Ascending aorta (tissue), 2 donors: ENCODE measurements around the gene CABP2. TPM values are rescaled to one million over a fixed set of nuclear protein-coding genes. Genes with fewer than 3 reads are reported as not detected.
A peak's percentile ranks its signal among the peaks of the same experiment; 100 is the strongest.
"Not testable (repeated sequence)": the region's sequence is repeated elsewhere in the genome, so short reads cannot be mapped to it uniquely, and the experiment has no call there.

Experiments used
- DNase-seq, 2 donors: peaks; one replicate each; pipeline ENCODE4 v3.0.0-alpha.2; 2019; ENCODE audit warnings: low spot score in 2 of 2
- H3K27ac ChIP-seq, 2 donors: fragments of 200-600 bp; sonication (generic); one replicate each; pipeline ENCODE4 v1.5.1; 2016 to 2017; ENCODE audit warnings: mild to moderate bottlenecking in 1 of 2
- H3K27me3 ChIP-seq: fragments of 200-600 bp; sonication (generic); one replicate; pipeline ENCODE4 v1.5.1; 2017
- H3K36me3 ChIP-seq, 2 donors: fragments of 200-600 bp; sonication (generic); one replicate each; pipeline ENCODE4 v1.5.1; 2016
- H3K4me1 ChIP-seq, 2 donors: fragments of 200-600 bp; sonication (generic); one replicate each; pipeline ENCODE4 v1.5.1; 2016 to 2017; ENCODE audit warnings: mild to moderate bottlenecking in 1 of 2
- H3K4me3 ChIP-seq, 2 donors: fragments of 200-600 bp; sonication (generic); one replicate each; pipeline ENCODE4 v1.5.1; 2016 to 2017; ENCODE audit warnings: mild to moderate bottlenecking in 1 of 2
- H3K9me3 ChIP-seq, 2 donors: fragments of 200-600 bp; sonication (generic); one replicate each; pipeline ENCODE4 v1.5.1; 2016
- CTCF ChIP-seq, 3 experiments: fragments of 200-600 bp in 2 of 3; fragments of 450-650 bp in 1 of 3; sonication (generic) in 2 of 3; IDR thresholded peaks; one replicate each; pipeline ENCODE4 v1.5.1; 2016 to 2019; ENCODE audit warnings: antibody characterized with exemption in 3 of 3, mild to moderate bottlenecking in 1 of 3, moderate library complexity in 1 of 3
- intact Hi-C: fragments of 100-400 bp; cut with DNase I; formaldehyde crosslinking; loops from one replicate; pipeline ENCODE4 v1.15.1; 2023
- total RNA-seq: library from RNA; depleted of rRNA; stranded (reverse); fragments of >200 nt; gene quantifications from one replicate; pipeline ENCODE4 v1.1.0, GENCODE V29; 2016

CABP2 gene
- total RNA-seq, result not detected

DNA sequence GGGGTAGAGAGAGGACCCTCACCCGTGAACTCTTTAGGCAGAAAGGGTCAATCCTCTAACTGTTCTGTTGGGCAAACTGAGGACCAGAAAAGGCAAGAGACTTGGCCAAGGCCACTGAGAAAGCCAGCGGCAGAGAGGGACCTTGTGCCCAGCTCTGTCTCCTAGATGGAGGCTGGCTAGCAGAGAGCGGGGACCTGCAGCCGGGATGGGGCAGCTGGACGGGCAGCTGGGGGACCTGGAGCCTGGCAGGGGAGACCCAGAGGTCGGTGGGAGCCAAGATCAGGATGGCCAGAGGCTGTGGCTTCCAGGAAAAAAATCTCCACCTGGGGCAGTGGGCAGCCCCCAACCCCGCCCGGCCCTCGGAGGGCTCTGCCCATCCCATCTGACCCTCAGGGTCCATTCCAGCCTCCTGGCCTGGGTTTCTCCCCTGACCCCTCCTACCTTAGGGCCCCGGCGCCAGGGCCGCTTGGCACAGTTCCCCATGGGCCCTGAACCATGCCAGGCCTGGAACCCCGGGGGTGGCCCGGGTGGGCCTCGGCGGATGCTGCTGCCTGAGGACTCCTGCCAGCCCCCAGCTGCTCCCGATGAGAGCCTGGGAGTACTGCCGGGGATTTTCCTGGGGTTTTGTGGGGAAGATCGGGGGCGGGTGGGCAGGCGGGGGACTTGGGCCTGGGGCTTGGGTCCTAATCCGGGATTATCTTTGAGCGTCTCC is at the start of gene CABP2:
CABP2 (minus strand) TSS at position 603 of the 712 bp plus-strand sequence; CDS start at position 483, 120 bp downstream.
- no peak for DNase-seq
- H3K36me3 ChIP-seq, result no peaks in the 10 kb centered on the region
- H3K4me3 ChIP-seq, result no peak within 1 kb of the TSS
- intact Hi-C loops, result no loop called here
- no peaks in the 10 kb centered on the region for H3K9me3 ChIP-seq
- TF ChIP-seq CTCF (IDR thresholded peaks at IDR 0.05), result no peak
- no peaks in the 10 kb centered on the region for H3K27me3 ChIP-seq
- no peaks in the 10 kb centered on the region for H3K4me1 ChIP-seq
- no peak within 1 kb of the TSS for H3K27ac ChIP-seq

DNA sequence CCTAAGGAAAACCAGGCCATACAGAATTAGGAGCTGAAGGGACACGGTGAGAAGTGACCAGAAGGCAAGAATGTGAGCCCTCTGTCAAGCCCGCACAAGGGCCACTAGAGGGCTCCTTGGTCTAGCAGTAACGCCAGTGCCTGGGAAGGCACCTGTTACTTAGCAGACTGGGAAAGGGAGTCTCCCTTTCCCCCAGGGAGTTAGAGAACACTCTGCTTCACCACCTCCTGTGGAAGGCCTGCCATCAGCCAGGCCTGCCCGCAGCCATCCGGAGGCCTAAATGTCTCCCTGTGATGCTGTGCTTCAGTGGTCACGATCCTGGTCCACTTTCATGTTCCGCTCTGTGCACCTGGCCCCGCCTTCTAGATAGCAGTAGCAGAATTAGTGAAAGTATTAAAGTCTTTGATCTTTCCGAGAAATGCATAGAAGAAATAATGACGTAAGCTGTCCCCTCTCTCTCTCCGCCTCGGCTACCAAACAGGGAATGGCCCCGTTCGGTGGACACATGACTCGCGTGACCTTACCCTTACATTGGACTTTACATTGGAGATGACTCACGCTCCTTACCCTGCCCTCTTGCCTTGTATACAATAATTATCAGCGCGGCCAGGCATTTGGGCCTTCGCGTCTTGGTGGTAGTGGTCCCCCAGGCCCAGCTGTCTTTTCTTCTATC is 49.6 kb upstream of the CABP2 start:
- Histone ChIP-seq H3K27me3 (no peaks in the 10 kb centered on the region), H3K4me3 (no peak overlapping the region), H3K4me1 (no peaks in the 10 kb centered on the region), H3K36me3 (no peaks in the 10 kb centered on the region), H3K27ac (no peak overlapping the region), H3K9me3 (no peaks in the 10 kb centered on the region)
- no peak for DNase-seq
- peak; percentile 61 to 84 (median 79) for TF ChIP-seq CTCF (IDR thresholded peaks at IDR 0.05)
- intact Hi-C loops, result loop anchor here (1.0 kb wide), 2 partner anchors 10 to 33 kb away; partner anchors contain the start of genes GSTP1 and NDUFV1

GRCh38 chr11:67572305-67572704 is 49.1 kb upstream of the CABP2 start:
- Histone ChIP-seq H3K27ac (no peak overlapping the region), H3K4me3 (no peak overlapping the region), H3K36me3 (no peaks in the 10 kb centered on the region), H3K4me1 (no peaks in the 10 kb centered on the region), H3K27me3 (no peaks in the 10 kb centered on the region), H3K9me3 (no peaks in the 10 kb centered on the region)
- no peak for DNase-seq
- no peak for TF ChIP-seq CTCF (IDR thresholded peaks at IDR 0.05)
- intact Hi-C loops, result loop anchor here (1.0 kb wide), 1 partner anchor 34 kb away; the partner anchor contains the start of gene NDUFV1

- no peaks in the 10 kb centered on the region for H3K4me1 ChIP-seq
- no peak for TF ChIP-seq CTCF (IDR thresholded peaks at IDR 0.05)
- DNase-seq, result no peak
- H3K27me3 ChIP-seq, result no peaks in the 10 kb centered on the region
- H3K36me3 ChIP-seq, result no peaks in the 10 kb centered on the region
- no peaks in the 10 kb centered on the region for H3K9me3 ChIP-seq
- intact Hi-C loops, result no loop called here
- no peak overlapping the region for H3K27ac ChIP-seq
- no peak overlapping the region for H3K4me3 ChIP-seq
Measured at GRCh38 chr11:67571443-67571842, 48.2 kb upstream of the CABP2 start.

DNA sequence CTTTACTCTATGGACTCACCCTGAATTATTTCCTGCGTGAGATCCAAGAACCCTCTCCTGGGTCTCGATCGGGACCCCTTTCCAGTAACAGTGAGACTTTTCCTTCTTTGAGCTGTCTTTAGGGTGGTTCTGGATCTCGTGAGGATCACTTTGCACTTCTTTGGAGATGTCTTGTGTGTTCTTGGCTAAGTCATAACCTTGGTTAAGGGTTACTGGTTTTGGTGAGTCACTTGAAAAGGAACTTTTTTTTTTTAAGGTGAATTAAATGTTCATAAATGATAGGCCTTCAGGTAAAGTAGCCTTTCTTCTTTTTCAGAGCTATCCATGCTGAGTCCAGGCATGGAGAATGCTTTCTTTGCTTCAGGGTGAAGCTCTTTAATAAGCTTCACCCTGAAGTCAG is 41.0 kb upstream of the CABP2 start:
- no peak for TF ChIP-seq CTCF (IDR thresholded peaks at IDR 0.05)
- Histone ChIP-seq H3K9me3 (no peaks in the 10 kb centered on the region), H3K27me3 (no peaks in the 10 kb centered on the region), H3K4me3 (no peak overlapping the region), H3K4me1 (peaks cover 0 to 26% of the 10 kb centered on the region in 2 donors), H3K36me3 (no peaks in the 10 kb centered on the region), H3K27ac (peak overlapping the region; percentile 69 to 73)
- no peak for DNase-seq
- intact Hi-C loops, result no loop called here

GRCh38 chr11:67563705-67564114 is 40.5 kb upstream of the CABP2 start:
- H3K36me3 ChIP-seq, H3K4me3 ChIP-seq, H3K27me3 ChIP-seq, H3K9me3 ChIP-seq, intact Hi-C loops: not testable (repeated sequence)
- Histone ChIP-seq H3K4me1 (peaks cover 0 to 32% of the 10 kb centered on the region in 2 donors), H3K27ac (peak overlapping the region; percentile 69 to 73)
- peak in 1 of 2 donors; percentile 88 for DNase-seq
